Measurements from ENCODE around the gene TMEM191C.
"Not testable (repeated sequence)": the region's sequence is repeated elsewhere in the genome, so short reads cannot be mapped to it uniquely, and the experiment has no call there.

DNA sequence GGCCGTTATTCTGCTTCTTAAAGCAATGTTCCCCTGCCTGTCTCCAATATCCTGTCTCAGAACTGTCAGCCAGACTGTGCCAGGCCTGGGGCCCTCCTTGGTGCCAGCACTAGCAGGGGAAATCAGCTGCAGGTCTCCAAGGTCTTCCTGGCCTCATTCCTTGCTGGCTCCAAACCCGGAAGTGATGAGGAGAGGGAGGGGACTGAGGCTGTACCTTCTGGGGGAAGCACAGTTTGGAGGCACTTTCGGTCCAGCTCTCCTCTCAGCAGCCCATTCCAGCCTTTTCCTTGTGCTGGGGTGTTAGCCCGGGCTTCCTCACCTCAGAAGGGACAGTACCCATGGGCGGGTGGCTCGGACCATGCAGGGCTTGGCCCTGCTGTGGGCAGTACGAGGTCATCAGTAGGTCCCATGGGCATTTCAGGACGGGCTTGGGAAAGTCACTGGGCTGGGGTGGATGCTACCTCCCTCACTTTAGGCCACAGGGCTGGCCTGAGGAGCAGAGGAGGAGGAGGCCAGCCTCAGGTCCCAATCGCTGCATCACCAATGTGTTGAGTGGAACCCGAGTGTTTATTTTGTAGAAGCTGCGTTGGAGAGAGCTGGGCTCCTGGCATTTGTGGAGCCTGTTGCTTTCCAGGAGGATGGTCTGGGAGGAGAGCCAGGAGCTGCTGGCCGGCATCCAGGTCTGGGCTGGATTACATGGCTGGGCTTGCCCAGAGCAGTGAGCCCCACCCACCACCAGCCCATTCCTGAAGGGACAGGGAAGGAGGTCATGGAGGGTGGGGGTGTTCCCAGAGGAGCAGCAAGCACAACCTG, 31.0 kb upstream of the TMEM191C start:
- TF ChIP-seq, protein P1, sequence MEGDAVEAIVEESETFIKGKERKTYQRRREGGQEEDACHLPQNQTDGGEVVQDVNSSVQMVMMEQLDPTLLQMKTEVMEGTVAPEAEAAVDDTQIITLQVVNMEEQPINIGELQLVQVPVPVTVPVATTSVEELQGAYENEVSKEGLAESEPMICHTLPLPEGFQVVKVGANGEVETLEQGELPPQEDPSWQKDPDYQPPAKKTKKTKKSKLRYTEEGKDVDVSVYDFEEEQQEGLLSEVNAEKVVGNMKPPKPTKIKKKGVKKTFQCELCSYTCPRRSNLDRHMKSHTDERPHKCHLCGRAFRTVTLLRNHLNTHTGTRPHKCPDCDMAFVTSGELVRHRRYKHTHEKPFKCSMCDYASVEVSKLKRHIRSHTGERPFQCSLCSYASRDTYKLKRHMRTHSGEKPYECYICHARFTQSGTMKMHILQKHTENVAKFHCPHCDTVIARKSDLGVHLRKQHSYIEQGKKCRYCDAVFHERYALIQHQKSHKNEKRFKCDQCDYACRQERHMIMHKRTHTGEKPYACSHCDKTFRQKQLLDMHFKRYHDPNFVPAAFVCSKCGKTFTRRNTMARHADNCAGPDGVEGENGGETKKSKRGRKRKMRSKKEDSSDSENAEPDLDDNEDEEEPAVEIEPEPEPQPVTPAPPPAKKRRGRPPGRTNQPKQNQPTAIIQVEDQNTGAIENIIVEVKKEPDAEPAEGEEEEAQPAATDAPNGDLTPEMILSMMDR (IDR thresholded peaks at IDR 0.05): not testable (repeated sequence)
- TF ChIP-seq EP300 (IDR thresholded peaks at IDR 0.05): not testable (repeated sequence)
